ENCODE measurements around the gene RHOV.

The RHOV gene

DNA sequence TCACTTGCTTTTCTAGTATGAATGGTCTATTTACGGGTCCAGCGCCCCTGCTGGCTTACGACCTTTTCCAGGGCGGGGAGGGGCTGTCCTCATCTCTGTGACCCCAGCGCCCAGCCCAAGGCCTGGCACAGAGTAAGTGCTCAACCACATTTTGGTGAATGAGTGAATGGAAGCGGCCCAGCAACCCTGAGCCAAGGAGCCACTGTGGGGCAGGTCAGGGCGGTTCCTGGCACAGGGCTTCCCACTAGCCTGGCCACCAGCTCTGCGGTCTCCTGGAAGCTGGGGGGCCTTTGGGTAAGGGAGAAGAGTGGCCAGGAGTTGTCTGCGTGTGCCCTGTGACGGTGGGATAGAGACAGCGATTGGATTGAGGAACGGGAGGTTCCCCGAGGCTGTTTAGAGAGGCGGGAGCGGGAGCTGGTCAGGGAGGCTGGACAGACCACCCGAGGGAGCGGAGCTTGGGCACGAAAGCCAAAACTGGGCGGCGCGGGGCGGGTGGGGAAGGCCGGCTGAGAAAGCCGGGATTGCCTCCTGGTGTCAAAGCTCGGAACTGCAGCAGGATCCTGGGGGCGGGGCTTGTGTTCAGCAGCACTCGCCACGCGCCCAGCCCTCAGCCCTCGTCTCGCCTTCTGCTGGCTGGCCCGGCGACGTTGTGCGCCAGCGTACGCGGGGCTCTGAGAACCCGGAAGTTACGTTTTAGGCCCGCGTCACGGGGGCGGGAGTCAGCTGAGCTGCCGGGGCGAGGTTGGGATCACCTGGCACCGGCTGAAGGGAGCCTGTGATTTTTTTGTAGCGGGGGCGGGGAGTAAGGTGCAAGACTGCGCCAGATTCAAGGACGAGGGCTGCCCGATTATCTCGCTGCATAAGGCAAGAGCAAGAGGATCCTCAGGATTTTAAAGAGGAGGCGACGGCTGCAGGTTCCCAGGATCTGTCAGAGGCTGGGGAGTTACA, 20.0 kb upstream of the RHOV start, which contains the start of gene VPS18:
Gene VPS18, plus strand, starts transcription at position 718 of the 948 bp plus-strand sequence. CDS start 319 bp downstream, outside the sequence.
- peak within 1 kb of the TSS; percentile 65 for H3K4me3 ChIP-seq (ENCODE audit: low read depth, low read length)
- TF ChIP-seq, protein P1, sequence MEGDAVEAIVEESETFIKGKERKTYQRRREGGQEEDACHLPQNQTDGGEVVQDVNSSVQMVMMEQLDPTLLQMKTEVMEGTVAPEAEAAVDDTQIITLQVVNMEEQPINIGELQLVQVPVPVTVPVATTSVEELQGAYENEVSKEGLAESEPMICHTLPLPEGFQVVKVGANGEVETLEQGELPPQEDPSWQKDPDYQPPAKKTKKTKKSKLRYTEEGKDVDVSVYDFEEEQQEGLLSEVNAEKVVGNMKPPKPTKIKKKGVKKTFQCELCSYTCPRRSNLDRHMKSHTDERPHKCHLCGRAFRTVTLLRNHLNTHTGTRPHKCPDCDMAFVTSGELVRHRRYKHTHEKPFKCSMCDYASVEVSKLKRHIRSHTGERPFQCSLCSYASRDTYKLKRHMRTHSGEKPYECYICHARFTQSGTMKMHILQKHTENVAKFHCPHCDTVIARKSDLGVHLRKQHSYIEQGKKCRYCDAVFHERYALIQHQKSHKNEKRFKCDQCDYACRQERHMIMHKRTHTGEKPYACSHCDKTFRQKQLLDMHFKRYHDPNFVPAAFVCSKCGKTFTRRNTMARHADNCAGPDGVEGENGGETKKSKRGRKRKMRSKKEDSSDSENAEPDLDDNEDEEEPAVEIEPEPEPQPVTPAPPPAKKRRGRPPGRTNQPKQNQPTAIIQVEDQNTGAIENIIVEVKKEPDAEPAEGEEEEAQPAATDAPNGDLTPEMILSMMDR (IDR thresholded peaks at IDR 0.05; ENCODE audit: low read depth, low read length, missing control alignments), result peak; percentile 94
- peak; percentile 92 for DNase-seq (ENCODE audit: low read depth)

DNA sequence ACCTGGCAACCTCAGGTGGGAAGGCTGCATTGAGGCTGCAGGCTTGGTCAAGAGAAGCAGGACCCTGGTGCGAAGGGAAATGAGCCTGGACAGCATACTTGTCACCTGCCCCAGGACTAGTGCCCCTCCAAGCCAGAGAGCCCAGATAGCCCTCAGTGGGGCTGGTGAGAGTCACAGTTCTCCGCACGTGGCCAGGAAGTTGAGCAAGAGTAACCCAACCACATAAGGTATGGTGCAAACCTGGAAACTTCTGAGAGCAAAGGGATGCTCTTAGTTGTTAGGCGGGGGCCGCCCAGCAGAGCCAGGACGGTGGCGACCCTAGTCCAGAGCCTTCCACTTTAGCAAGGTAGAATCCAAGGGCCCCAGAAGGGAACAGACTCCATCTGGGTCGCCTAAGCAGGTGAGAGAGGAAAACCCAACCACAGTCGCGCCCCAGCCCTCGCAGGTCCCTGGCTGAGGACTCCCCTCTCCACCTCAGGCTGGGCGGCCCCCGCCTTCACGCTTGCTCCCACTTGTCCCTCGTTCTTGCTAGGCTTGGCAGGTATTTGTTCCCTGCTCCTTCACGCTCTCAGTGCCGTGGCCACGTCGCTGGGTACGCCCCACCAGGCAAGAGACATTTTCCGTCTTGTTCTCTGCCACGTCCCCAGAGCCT, 19.1 kb upstream of the RHOV start:
- TF ChIP-seq, protein P1 (IDR thresholded peaks at IDR 0.05; ENCODE audit: low read depth, low read length, missing control alignments), result no peak
- no peak for DNase-seq (ENCODE audit: low read depth)
- no peak overlapping the region for H3K4me3 ChIP-seq (ENCODE audit: low read depth, low read length)

DNA sequence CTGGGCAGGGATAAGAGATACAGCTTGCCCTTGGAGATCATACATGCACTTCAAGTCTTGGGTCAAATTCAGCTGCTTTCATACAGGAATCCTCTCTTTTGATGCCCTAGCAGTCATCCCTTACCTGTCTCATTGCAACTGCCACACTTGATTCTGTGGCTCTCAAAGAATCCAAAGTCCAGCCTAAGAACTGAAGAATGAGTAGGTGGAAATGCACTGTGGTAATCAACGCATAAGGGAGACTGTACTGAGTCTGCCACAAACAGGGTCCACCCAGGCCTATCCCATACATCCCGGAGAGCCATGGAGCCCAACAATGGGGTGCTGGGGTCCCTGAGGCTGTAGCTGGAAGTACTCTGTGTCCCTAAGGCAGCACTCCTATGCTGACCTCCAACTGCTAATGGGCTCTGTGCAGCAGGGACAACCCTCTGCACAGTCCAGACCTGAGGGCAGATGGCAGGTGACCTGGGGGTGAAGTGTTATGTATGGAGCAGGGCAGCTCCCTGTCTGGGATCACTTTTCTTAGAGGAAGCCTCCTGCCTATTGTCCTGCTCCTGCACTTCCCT, 18.5 kb upstream of the RHOV start:
- TF ChIP-seq, protein P1 (IDR thresholded peaks at IDR 0.05; ENCODE audit: low read depth, low read length, missing control alignments), result no peak
- H3K4me3 ChIP-seq (ENCODE audit: low read depth, low read length), result no peak overlapping the region
- DNase-seq (ENCODE audit: low read depth), result no peak

DNA sequence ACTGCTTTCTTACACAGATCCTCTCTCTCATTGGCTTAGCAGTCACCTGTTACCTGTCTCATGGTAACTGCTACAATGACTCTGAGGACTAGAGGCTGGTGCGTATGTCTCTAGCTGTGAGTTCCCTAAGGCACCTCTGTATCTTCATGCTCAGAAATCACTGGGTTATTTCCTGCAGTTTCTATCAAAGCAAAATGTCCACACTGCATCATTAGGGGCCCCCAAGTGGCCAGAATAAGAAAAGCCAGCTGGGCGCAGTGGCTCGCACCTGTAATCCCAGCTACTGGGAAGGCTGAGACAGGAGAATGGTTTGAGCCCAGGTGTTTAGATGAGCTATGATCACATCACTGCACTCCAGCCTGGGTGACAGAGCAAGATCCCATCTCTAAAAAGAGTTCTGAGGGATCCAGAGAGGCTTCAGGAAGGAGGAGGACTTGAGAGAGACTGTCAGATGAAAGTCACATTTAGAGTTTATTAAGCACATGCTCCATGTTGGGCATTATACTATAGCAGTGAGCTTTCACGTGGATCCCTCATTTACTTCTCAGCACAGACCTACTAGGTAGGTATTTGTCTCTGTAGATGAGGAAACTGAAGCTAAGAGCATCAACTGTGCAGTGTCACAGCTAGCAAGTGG, 17.9 kb upstream of the RHOV start:
- TF ChIP-seq, protein P1 (IDR thresholded peaks at IDR 0.05; ENCODE audit: low read depth, low read length, missing control alignments), result peak; percentile 77
- no peak for DNase-seq (ENCODE audit: low read depth)

DNA sequence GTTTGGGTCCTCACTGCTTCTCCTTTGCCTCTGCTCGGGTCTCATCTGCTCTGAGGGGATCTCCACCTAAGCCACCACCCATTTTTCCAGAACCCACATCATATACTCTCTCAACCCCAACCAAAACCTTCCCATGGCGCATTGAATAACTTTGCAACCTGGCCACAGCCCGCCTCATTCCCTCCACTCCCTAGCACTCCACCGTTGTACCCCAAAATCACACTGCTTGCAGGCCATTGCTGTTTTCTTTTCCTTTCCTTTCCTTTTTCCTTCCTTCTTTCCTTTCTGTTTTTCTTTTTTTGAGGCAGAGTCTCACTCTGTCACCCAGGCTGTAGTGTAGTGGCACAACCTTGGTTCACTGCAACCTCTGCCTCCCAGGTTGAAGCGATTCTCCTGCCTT, 17.1 kb upstream of the RHOV start:
- no peak for DNase-seq (ENCODE audit: low read depth)
- H3K4me3 ChIP-seq (ENCODE audit: low read depth, low read length), result no peak overlapping the region
- TF ChIP-seq, protein P1 (IDR thresholded peaks at IDR 0.05; ENCODE audit: low read depth, low read length, missing control alignments), result no peak

More for the DNA sequence above, 17.9 kb upstream of the RHOV start:
- H3K4me3 ChIP-seq (ENCODE audit: low read depth, low read length), result no peak overlapping the region

DNA sequence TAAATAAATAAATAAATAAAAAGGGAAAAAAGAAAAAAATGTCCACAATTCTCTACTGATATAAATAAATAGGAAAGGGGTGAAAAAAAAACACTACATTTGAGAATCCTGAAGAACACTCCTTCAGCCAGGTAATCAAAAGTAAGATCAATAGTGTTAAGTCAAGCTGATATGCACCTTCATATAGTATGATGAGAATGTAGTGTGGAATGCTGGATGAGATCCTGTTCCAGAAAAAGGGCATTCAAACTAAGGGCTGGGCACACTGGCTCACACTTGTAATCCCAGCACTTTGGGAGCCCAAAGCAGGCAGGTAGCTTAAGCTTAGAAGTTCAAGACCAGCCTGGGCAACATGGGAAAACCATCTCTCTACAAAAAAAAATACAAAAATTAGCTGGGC, 15.1 kb upstream of the RHOV start:
- DNase-seq (ENCODE audit: low read depth), result no peak
- TF ChIP-seq, protein P1 (IDR thresholded peaks at IDR 0.05; ENCODE audit: low read depth, low read length, missing control alignments), result no peak
- H3K4me3 ChIP-seq (ENCODE audit: low read depth, low read length), result no peak overlapping the region
